Omental fat pad (tissue), 4 donors: Measurements from ENCODE around the gene TRPV4. TPM values are rescaled to one million over a fixed set of nuclear protein-coding genes. Genes with fewer than 3 reads are reported as not detected.

Source experiments
- ATAC-seq: fragments of 150-250 bp; one replicate; pipeline ENCODE4 v1.9.1; 2016; ENCODE audit warnings: mild to moderate bottlenecking, moderate library complexity; ENCODE audit not compliant: low FRiP score
- DNase-seq: peaks from one replicate; pipeline ENCODE4 v3.0.0-alpha.2; 2019; ENCODE audit warnings: low spot score
- total RNA-seq, 4 donors: library from RNA; depleted of rRNA; stranded (reverse); fragments of >200 nt; gene quantifications; one replicate each; pipeline ENCODE4 v1.1.0, GENCODE V29; 2016
- TF ChIP-seq, protein P1 (sequence below), 3 donors: fragments of 450-650 bp; IDR thresholded peaks; one replicate each; pipeline ENCODE4 v1.5.1; 2016 to 2017; ENCODE audit warnings: antibody characterized with exemption in 3 of 3, mild to moderate bottlenecking in 3 of 3, moderate library complexity in 2 of 3

The TRPV4 gene
- total RNA-seq, 4 donors from 2014 or later: 1.2 to 2.4 (median 1.6) TPM

DNA sequence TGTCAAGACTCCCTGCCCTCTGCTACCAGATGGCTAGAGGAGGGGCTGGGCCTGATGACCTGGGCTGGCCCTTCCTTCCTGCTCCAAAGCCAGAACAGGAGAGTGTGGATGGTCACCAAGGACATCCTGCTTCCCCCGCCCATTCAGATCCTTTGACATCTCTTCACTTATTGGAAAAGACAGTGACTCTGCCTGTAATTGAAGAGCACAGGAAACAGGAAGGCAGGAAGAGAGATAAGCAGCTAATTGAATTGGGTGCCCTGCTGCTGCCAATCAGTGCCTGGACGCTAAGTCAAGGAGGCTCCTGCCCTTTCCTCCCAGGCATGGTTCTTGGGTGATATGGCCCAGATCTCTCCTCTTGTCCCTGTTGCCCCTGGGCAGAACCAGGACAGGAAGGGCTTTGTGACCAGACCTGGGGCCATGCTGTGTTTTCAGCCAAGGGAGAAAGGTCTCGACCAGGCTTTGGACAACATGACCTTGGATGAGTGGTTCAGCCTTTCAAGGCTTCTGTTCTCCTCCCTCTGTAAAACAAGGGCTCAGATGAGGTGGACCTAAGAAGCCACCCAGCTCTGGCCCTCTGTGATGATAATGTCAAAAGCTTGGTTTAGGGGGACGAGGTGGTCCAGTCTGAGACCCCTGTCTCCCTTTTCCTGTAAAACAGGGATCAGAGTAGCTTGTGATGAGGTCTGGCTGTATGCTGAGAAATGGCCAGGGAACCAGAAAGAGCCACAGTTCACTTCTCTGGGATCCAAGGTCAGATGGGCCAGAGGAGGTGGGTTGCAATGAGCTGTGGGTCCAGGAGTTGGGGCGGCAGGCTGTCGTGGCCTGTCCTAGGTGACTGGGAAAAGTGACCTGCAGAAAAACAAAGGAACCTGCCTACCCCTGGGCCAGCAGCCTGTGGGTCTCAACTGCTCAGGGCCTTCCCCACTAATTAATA is 80.8 kb downstream of the TRPV4 start:
- ATAC-seq (no peak), DNase-seq (no peak)
- TF ChIP-seq, protein P1, sequence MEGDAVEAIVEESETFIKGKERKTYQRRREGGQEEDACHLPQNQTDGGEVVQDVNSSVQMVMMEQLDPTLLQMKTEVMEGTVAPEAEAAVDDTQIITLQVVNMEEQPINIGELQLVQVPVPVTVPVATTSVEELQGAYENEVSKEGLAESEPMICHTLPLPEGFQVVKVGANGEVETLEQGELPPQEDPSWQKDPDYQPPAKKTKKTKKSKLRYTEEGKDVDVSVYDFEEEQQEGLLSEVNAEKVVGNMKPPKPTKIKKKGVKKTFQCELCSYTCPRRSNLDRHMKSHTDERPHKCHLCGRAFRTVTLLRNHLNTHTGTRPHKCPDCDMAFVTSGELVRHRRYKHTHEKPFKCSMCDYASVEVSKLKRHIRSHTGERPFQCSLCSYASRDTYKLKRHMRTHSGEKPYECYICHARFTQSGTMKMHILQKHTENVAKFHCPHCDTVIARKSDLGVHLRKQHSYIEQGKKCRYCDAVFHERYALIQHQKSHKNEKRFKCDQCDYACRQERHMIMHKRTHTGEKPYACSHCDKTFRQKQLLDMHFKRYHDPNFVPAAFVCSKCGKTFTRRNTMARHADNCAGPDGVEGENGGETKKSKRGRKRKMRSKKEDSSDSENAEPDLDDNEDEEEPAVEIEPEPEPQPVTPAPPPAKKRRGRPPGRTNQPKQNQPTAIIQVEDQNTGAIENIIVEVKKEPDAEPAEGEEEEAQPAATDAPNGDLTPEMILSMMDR (IDR thresholded peaks at IDR 0.05): no peak

DNA sequence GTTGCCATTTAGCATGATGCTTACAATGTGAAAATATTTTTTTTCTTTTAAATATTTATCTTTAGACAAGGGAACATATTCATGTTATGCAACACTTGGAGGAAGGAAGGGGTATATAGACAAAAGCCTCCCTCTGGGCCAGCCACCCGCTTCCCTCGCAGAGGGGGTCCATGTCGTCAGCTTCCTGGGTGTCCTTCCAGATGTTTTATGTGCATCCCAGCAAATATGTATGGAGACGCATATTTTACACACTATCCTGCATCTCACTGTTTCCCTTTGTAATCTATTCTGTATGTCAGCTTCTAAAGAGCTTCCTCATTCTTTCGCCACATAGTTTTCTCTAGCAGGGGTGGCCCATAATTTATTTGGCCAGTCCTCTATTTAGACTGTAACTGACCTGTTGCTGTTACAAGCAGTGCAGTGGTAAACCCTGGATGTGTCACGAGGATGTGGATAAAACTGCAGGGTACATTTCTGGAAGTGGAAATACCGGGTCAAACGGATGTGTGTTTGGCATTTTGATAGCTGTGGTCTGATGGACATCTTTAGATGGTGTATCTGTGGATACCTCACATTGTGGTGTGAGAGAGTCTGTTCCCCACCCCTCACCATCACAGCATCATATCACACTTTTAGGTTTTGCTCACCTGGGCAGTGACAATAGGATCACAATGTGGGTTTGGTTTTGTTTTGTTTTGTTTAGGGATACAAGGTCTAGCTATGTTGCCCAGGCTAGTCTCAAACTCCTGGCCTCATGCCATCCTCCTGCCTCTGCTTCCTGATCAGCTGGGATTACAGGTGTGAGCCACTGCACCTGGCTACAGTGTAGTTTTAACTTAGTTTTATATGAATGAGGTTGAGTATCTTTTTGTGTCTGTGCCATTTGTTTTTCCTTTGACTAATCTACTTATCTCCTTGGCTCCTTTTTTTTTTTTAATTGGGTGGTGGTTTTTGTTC is 87.9 kb downstream of the TRPV4 start:
- TF ChIP-seq, protein P1 (IDR thresholded peaks at IDR 0.05): no peak
- no peak for ATAC-seq
- DNase-seq: no peak

DNA sequence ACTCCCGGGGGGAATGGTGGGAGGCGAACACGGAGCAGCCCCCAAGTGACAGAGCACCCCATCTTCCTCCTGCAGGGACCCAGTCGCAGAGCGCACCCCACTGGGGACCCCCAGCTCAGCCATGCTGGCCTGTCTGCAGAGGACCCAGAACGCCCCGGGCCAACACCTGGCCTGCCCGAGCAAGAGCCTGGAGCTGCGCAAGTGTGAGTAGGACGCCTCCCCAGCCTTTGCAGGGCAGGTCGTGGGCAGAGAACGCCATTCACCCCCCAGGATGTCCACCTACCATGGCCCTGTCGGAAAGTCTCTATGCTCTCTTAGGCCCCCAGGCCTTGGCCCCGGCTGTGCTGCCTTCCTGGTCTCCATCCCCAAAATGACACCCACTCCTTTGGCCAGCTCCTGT is 89.2 kb downstream of the TRPV4 start:
- no peak for ATAC-seq
- TF ChIP-seq, protein P1 (IDR thresholded peaks at IDR 0.05): no peak
- no peak for DNase-seq

DNA sequence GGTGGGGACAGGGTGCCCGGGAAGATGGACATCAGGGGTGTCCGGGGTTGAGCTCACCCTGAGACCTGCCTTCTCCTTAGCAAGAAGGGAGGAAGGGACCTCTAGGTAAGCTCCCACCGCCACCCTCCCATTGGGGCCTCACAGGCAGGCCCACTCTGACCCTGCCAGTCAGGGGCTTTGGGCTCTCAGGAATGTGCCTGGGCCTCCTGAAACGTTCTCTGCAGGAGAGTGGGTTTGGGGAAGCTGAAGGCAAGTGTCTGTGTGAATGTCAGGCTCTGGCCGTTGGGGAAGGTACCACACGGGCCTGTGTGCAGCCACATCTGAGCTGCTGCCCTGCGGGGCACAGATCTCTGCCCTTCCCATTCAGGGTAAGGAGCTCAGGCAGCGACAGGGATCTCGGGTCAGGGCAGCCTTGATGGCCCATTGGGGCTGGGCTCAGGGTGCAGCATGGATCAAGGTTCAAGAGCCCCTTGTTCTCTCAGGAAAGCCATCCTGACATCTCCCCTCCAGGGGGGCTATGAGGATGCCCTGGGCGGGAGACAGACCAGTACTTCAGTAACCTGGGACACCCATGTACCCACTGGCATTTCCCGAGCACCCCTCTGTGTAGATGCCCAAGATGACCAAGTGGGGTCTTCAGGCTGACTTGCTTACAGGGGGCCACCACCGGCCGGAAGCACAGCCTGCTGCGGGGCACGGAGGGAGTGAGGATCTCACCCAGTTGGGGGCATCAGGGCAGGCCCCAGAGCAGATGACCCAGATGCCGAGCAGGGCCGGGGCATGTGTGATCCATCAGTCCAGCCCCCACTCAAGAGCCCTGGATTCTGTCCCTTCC is 89.9 kb downstream of the TRPV4 start:
- ATAC-seq: no peak
- no peak for DNase-seq
- TF ChIP-seq, protein P1 (IDR thresholded peaks at IDR 0.05): no peak

DNA sequence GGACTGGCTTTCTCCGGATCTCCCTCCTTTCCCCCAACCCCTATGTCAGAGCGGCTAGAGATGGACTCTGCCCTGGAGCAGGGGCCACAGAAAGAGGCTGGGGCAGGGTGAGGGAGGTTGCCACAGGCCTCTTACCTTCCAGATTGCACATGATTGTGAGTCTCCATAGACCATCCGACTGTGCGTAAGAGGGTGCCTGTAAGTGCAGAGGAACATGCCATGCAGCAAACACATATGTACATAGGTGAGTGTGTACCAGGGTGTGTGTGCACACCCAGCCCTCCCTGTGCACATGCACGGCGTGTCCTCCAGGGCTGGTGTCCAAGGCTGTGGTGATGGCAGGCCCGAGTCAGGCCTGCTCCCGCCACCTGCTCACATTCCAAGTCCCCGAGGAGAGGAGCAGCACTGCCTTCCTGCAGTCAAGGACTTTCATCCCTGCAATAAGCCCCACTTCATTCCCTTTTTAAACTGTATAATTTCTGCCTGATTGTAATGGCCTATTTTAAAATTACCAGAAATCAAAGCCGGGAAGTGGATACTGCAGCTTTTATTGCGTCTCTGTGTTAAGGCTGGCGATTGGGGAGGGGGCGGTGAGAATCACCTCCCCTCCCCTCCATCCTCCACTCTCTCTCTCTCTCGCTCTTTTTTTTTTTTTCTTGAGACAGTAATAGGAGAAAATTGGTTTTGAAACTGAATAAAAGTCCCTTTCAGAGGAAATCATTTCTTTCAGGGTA is 91.1 kb downstream of the TRPV4 start:
- no peak for DNase-seq
- TF ChIP-seq, protein P1 (IDR thresholded peaks at IDR 0.05): no peak
- ATAC-seq: no peak
